GM20431 (cell line): Measurements from ENCODE around the gene GRM1.

Experiments
- in situ Hi-C: fragments of 300-500 bp; cut with MseI, MboI; formaldehyde crosslinking; loops from one replicate; pipeline ENCODE4 v1.15.0; 2020; ENCODE audit warnings: low sequenced_read_pairs; ENCODE audit not compliant: unreplicated experiment

GRM1 gene

GRCh38 chr6:146357578-146358430 lies 328.9 kb downstream of the GRM1 start:
- in situ Hi-C loops = no loop called here

GRCh38 chr6:146358431-146359046 lies 329.7 kb downstream of the GRM1 start:
- in situ Hi-C loops = no loop called here

- in situ Hi-C loops = no loop called here
These were observed 330.3 kb downstream of the GRM1 start for GRCh38 chr6:146359131-146359530.

- in situ Hi-C loops = no loop called here
These were observed 332.5 kb downstream of the GRM1 start for GRCh38 chr6:146361128-146361924.

- in situ Hi-C loops = no loop called here
These were observed 335.2 kb downstream of the GRM1 start for GRCh38 chr6:146363838-146364607.

GRCh38 chr6:146364816-146365594 lies 336.1 kb downstream of the GRM1 start:
- in situ Hi-C loops = no loop called here

GRCh38 chr6:146367061-146367460 lies 338.2 kb downstream of the GRM1 start:
- in situ Hi-C loops = no loop called here

GRCh38 chr6:146369866-146370265 lies 341.0 kb downstream of the GRM1 start:
- in situ Hi-C loops = no loop called here

GRCh38 chr6:146381486-146381885 lies 352.6 kb downstream of the GRM1 start:
- in situ Hi-C loops = no loop called here

GRCh38 chr6:146388736-146389364 lies 360.0 kb downstream of the GRM1 start:
- in situ Hi-C loops = no loop called here

- in situ Hi-C loops = no loop called here
These were observed 360.9 kb downstream of the GRM1 start for GRCh38 chr6:146389740-146390139.

- in situ Hi-C loops = no loop called here
These were observed 368.8 kb downstream of the GRM1 start for GRCh38 chr6:146397638-146398037.

GRCh38 chr6:146402476-146402875 lies 373.6 kb downstream of the GRM1 start:
- in situ Hi-C loops = no loop called here

GRCh38 chr6:146408583-146408982 lies 379.7 kb downstream of the GRM1 start:
- in situ Hi-C loops = no loop called here

GRCh38 chr6:146410851-146411595 lies 382.2 kb downstream of the GRM1 start:
- in situ Hi-C loops = no loop called here

GRCh38 chr6:146419576-146419975 lies 390.7 kb downstream of the GRM1 start:
- in situ Hi-C loops = no loop called here

GRCh38 chr6:146420255-146420654 lies 391.4 kb downstream of the GRM1 start:
- in situ Hi-C loops = no loop called here

GRCh38 chr6:146422789-146423375 lies 394.0 kb downstream of the GRM1 start:
- in situ Hi-C loops = no loop called here
